Measurements from ENCODE around the gene APBA3.

DNA sequence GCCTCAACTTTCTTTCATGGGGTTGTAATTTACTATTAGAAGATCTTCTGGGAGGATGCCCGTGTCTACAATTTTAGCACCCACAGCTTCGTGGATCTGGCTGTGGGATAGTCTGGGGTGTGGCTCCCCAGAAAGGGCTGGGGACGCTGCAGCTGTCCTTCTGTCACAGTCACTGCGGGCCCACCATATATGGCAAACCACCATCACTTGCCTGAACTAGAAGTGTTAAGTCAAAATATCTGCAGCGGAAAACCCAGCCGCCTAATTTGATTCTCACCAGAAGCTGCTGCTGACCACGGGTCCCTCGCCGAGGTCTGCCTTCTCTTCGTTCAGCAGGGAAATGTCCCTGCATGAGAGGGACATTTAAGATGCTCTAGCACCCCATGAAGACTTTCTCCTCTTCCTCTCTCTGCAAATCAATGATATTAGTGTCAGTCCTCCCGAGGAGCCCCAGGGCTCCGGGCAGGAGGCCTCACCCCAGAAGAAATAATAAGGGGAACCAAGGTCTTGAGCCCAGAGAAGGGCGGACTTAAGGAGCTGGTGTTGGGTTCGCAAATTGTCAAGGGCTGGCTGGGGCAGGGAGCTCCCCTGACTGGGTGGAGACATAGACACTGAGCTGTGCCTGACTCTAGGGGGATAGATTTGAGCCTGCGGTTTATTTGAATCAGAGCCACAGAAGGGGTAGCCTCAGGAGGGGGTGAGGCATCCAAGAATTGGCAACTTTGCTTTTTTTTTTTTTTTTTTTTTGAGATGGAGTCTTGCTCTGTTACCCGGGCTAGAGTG, 27.7 kb upstream of the APBA3 start:
- TF ChIP-seq POLR2A (IDR thresholded peaks at IDR 0.05; ENCODE audit: low read length) (no peak), GATA1 (IDR thresholded peaks at IDR 0.05; ENCODE audit: low read depth, low read length) (no peak)

Data from erythroblast (primary cell).